Measurements from ENCODE around the gene PBXIP1.

DNA sequence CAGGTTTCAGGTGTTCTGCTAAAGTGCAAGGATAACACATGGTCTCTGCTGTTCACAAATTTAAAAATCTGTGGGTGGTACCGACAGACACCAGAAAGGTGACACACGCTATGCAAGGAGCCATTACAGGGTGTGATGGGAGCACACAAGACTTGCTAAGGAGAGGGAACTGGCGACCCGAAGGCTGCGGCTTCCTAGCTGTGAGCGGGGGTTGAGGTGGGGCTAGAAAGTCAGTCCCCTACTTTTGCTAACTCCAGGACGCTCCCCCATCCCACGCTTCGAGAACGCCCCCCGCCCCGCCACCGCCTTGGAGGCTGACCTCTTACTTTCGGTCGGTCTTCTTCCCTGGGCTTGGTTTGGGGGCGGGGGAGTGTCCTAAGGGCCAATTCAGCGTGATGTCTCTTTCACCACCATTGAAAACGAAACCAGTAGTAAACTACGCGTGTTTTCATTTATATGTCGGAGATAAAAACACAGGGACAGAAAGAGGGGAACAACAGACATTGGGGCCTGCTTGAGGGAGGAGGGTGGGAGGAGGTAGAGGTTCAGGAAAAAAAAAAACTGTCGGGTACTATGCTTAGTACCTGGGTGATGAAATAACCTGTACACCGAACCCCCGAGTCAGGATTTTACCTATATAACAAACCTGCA, 19.6 kb upstream of the PBXIP1 start:
- TF ChIP-seq, protein P1, sequence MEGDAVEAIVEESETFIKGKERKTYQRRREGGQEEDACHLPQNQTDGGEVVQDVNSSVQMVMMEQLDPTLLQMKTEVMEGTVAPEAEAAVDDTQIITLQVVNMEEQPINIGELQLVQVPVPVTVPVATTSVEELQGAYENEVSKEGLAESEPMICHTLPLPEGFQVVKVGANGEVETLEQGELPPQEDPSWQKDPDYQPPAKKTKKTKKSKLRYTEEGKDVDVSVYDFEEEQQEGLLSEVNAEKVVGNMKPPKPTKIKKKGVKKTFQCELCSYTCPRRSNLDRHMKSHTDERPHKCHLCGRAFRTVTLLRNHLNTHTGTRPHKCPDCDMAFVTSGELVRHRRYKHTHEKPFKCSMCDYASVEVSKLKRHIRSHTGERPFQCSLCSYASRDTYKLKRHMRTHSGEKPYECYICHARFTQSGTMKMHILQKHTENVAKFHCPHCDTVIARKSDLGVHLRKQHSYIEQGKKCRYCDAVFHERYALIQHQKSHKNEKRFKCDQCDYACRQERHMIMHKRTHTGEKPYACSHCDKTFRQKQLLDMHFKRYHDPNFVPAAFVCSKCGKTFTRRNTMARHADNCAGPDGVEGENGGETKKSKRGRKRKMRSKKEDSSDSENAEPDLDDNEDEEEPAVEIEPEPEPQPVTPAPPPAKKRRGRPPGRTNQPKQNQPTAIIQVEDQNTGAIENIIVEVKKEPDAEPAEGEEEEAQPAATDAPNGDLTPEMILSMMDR (IDR thresholded peaks at IDR 0.05), result no peak
- no peak for TF ChIP-seq POLR2A (IDR thresholded peaks at IDR 0.05)
- TF ChIP-seq EP300 (IDR thresholded peaks at IDR 0.05), result no peak
